ENCODE measurements around the gene SCN3A. TPM values are rescaled to one million over a fixed set of nuclear protein-coding genes. Genes with fewer than 3 reads are reported as not detected.

SCN3A gene
- total RNA-seq, 6 experiments from 2014 or later, result 0.14 to 2.2 (median 1.9) TPM; not detected in 1

- H3K4me1 Mint-ChIP-seq (ENCODE audit: low read depth), result no peaks in the 10 kb centered on the region
- no peaks in the 10 kb centered on the region for H3K9me3 Mint-ChIP-seq
- no peak for TF ChIP-seq CTCF (IDR thresholded peaks at IDR 0.05)
- H3K27ac Mint-ChIP-seq, result no peak overlapping the region
- H3K27me3 Mint-ChIP-seq (ENCODE audit: insufficient read depth), result peaks cover 8% of the 10 kb centered on the region
- no peaks in the 10 kb centered on the region for H3K36me3 Mint-ChIP-seq (ENCODE audit: low read depth)
- no peak for DNase-seq
- no peak overlapping the region for H3K4me3 Mint-ChIP-seq
Measured at GRCh38 chr2:165202239-165202638, 1.6 kb downstream of the SCN3A start.

GRCh38 chr2:165198181-165198580 lies 5.7 kb downstream of the SCN3A start:
- no peaks in the 10 kb centered on the region for H3K9me3 Mint-ChIP-seq
- no peaks in the 10 kb centered on the region for H3K36me3 Mint-ChIP-seq (ENCODE audit: low read depth)
- no peak for TF ChIP-seq CTCF (IDR thresholded peaks at IDR 0.05)
- no peak overlapping the region for H3K4me3 Mint-ChIP-seq
- no peaks in the 10 kb centered on the region for H3K4me1 Mint-ChIP-seq (ENCODE audit: low read depth)
- peaks cover 2% of the 10 kb centered on the region for H3K27me3 Mint-ChIP-seq (ENCODE audit: insufficient read depth)
- DNase-seq, result no peak
- H3K27ac Mint-ChIP-seq, result no peak overlapping the region

GRCh38 chr2:165197346-165197745 lies 6.5 kb downstream of the SCN3A start:
- Mint-ChIP-seq H3K4me3 (no peak overlapping the region), H3K4me1 (ENCODE audit: low read depth) (no peaks in the 10 kb centered on the region), H3K9me3 (no peaks in the 10 kb centered on the region), H3K27me3 (ENCODE audit: insufficient read depth) (peaks cover 2% of the 10 kb centered on the region), H3K27ac (no peak overlapping the region), H3K36me3 (ENCODE audit: low read depth) (no peaks in the 10 kb centered on the region)
- DNase-seq, result no peak
- no peak for TF ChIP-seq CTCF (IDR thresholded peaks at IDR 0.05)

- no peaks in the 10 kb centered on the region for H3K36me3 Mint-ChIP-seq (ENCODE audit: low read depth)
- no peak overlapping the region for H3K4me3 Mint-ChIP-seq
- no peak overlapping the region for H3K27ac Mint-ChIP-seq
- no peaks in the 10 kb centered on the region; the same call in 1 of the 2 replicates for H3K27me3 Mint-ChIP-seq (ENCODE audit: insufficient read depth)
- no peaks in the 10 kb centered on the region for H3K9me3 Mint-ChIP-seq
- no peak for DNase-seq
- no peaks in the 10 kb centered on the region for H3K4me1 Mint-ChIP-seq (ENCODE audit: low read depth)
- TF ChIP-seq CTCF (IDR thresholded peaks at IDR 0.05), result no peak
Measured at GRCh38 chr2:165196411-165196810, 7.4 kb downstream of the SCN3A start.

- TF ChIP-seq CTCF (IDR thresholded peaks at IDR 0.05), result no peak
- no peaks in the 10 kb centered on the region for H3K4me1 Mint-ChIP-seq (ENCODE audit: low read depth)
- H3K9me3 Mint-ChIP-seq, result no peaks in the 10 kb centered on the region
- H3K4me3 Mint-ChIP-seq, result no peak overlapping the region
- no peaks in the 10 kb centered on the region for H3K27me3 Mint-ChIP-seq (ENCODE audit: insufficient read depth)
- no peaks in the 10 kb centered on the region for H3K36me3 Mint-ChIP-seq (ENCODE audit: low read depth)
- no peak overlapping the region for H3K27ac Mint-ChIP-seq
- no peak for DNase-seq
Measured at GRCh38 chr2:165193178-165193777, 10.6 kb downstream of the SCN3A start.

- TF ChIP-seq CTCF (IDR thresholded peaks at IDR 0.05), result no peak
- Mint-ChIP-seq H3K27ac (no peak overlapping the region), H3K9me3 (no peaks in the 10 kb centered on the region), H3K4me1 (ENCODE audit: low read depth) (no peaks in the 10 kb centered on the region), H3K4me3 (no peak overlapping the region), H3K36me3 (ENCODE audit: low read depth) (no peaks in the 10 kb centered on the region), H3K27me3 (ENCODE audit: insufficient read depth) (no peaks in the 10 kb centered on the region)
- no peak for DNase-seq
Measured at GRCh38 chr2:165192729-165193128, 11.1 kb downstream of the SCN3A start.
